Hepatocyte (in vitro differentiated cells): ENCODE results near the gene PLCH2. TPM values are rescaled to one million over a fixed set of nuclear protein-coding genes. Genes with fewer than 3 reads are reported as not detected.

ENCODE experiments used
- DNase-seq: peaks from one replicate; pipeline ENCODE4 v3.0.0-alpha.2; 2016; ENCODE audit warnings: low spot score
- H2AFZ ChIP-seq: fragments of 200-600 bp; sonication (generic); 2 replicates; pipeline ENCODE4 v1.6.0; 2016; ENCODE audit warnings: antibody characterized with exemption, mild to moderate bottlenecking
- H3K27ac ChIP-seq: fragments of 200-600 bp; sonication (generic); 2 replicates; pipeline ENCODE4 v1.5.1; 2016; ENCODE audit warnings: mild to moderate bottlenecking
- H3K27me3 ChIP-seq: fragments of 200-600 bp; sonication (generic); 2 replicates; pipeline ENCODE4 v1.6.1; 2016
- H3K36me3 ChIP-seq: fragments of 200-600 bp; sonication (generic); replicated peaks from 2 replicates; pipeline ENCODE4 v1.5.1; 2016; ENCODE audit warnings: low read depth; ENCODE audit not compliant: insufficient read depth
- H3K4me1 ChIP-seq: fragments of 200-600 bp; sonication (generic); 2 replicates; pipeline ENCODE4 v1.5.1; 2016; ENCODE audit warnings: mild to moderate bottlenecking, moderate library complexity; ENCODE audit not compliant: insufficient read depth
- H3K4me2 ChIP-seq: fragments of 200-600 bp; sonication (generic); 2 replicates; pipeline ENCODE4 v1.6.0; 2016
- H3K4me3 ChIP-seq: fragments of 200-600 bp; sonication (generic); 2 replicates; pipeline ENCODE4 v1.5.1; 2016; ENCODE audit warnings: mild to moderate bottlenecking
- H3K79me2 ChIP-seq: fragments of 200-600 bp; sonication (generic); 2 replicates; pipeline ENCODE4 v1.6.0; 2017; ENCODE audit warnings: mild to moderate bottlenecking
- H3K9me2 ChIP-seq: fragments of 200-600 bp; sonication (generic); replicated peaks from 2 replicates; pipeline ENCODE4 v1.6.0; 2017; ENCODE audit warnings: mild to moderate bottlenecking; ENCODE audit not compliant: insufficient read depth
- H3K9me3 ChIP-seq: fragments of 200-600 bp; sonication (generic); 2 replicates; pipeline ENCODE4 v1.5.1; 2016; ENCODE audit warnings: low read depth, mild to moderate bottlenecking
- H4K20me1 ChIP-seq: fragments of 200-600 bp; sonication (generic); 2 replicates; pipeline ENCODE4 v1.6.0; 2016; ENCODE audit warnings: mild to moderate bottlenecking; ENCODE audit not compliant: insufficient read depth, poor library complexity, severe bottlenecking
- EZH2 ChIP-seq: fragments of 200-600 bp; sonication (generic); IDR thresholded peaks from 2 replicates; pipeline ENCODE4 v1.6.1; 2016; ENCODE audit warnings: antibody characterized with exemption, mild to moderate bottlenecking, borderline replicate concordance
- EZH2phosphoT487 ChIP-seq: fragments of 200-600 bp; sonication (generic); IDR thresholded peaks from one replicate; pipeline ENCODE4 v1.6.1; 2018; ENCODE audit warnings: antibody characterized with exemption, mild to moderate bottlenecking, low read depth, moderate library complexity; ENCODE audit not compliant: unreplicated experiment, severe bottlenecking
- WGBS: methylation state at CpG from one replicate; pipeline ENCODE4 v1.1.6; 2016; ENCODE audit warnings: low lambda C conversion rate; ENCODE audit errors: missing lambda C conversion rate; 5-methylcytosine and 5-hydroxymethylcytosine counted together
- polyA plus RNA-seq: library from polyadenylated mRNA; unstranded; fragments of >200 nt; fragmentation: Nextera tagmentation; extraction: Ambion mirVana; gene quantifications from 2 replicates; pipeline ENCODE4 v1.2.1, GENCODE V29; 2016
- total RNA-seq: library from RNA; depleted of rRNA; stranded (reverse); fragments of >200 nt; gene quantifications from 2 replicates; pipeline ENCODE4 v1.2.3, GENCODE V29; 2014
- TF ChIP-seq, protein P1 (sequence below): fragments of 200-600 bp; sonication (generic); IDR thresholded peaks from 2 replicates; pipeline ENCODE4 v1.5.1; 2016; ENCODE audit warnings: antibody characterized with exemption, mild to moderate bottlenecking; ENCODE audit not compliant: poor library complexity

The PLCH2 gene
- total and polyA plus RNA-seq, 2 experiments from 2014 or later: 1.3 to 3.4 TPM

GRCh38 chr1:2489615-2490014 is 13.5 kb downstream of the PLCH2 start:
- Histone ChIP-seq H3K9me3 (no peaks in the 10 kb centered on the region), H3K4me1 (peaks cover 4% of the 10 kb centered on the region)

DNA sequence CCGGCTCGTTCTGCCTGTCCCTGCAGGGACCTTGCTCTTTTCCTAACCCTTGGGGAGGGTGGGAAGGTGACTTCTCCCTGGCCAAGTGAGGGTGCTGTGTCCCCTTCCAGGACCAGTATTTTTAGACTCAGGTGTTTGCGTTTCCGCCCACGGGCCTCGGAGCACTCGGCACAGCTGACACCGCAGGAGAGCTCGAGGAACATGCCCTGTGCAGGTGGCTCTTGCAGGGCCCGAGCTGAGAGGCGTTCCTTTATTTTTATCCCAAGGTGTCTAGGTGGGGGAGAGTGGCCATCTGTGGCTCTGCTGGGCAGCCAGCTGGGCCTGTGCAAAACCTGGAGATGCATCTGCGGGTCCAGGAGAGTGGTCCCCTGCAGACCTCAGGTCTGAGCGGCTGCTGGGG is 16.0 kb downstream of the PLCH2 start:
- Histone ChIP-seq H3K9me2 (no peaks in the 10 kb centered on the region), H3K36me3 (no peaks in the 10 kb centered on the region), H3K27ac (no peak overlapping the region), H3K9me3 (no peaks in the 10 kb centered on the region), H3K4me2 (no peak overlapping the region), H3K4me3 (no peak overlapping the region), H2AFZ (no peak overlapping the region), H3K4me1 (peaks cover 5% of the 10 kb centered on the region), H3K27me3 (no peaks in the 10 kb centered on the region), H4K20me1 (no peaks in the 10 kb centered on the region), H3K79me2 (no peaks in the 10 kb centered on the region)
- 77% methylated on average over 11 of the region's 13 CpGs for WGBS
- TF ChIP-seq EZH2 (no peak), EZH2phosphoT487 (no peak)
- TF ChIP-seq, protein P1, sequence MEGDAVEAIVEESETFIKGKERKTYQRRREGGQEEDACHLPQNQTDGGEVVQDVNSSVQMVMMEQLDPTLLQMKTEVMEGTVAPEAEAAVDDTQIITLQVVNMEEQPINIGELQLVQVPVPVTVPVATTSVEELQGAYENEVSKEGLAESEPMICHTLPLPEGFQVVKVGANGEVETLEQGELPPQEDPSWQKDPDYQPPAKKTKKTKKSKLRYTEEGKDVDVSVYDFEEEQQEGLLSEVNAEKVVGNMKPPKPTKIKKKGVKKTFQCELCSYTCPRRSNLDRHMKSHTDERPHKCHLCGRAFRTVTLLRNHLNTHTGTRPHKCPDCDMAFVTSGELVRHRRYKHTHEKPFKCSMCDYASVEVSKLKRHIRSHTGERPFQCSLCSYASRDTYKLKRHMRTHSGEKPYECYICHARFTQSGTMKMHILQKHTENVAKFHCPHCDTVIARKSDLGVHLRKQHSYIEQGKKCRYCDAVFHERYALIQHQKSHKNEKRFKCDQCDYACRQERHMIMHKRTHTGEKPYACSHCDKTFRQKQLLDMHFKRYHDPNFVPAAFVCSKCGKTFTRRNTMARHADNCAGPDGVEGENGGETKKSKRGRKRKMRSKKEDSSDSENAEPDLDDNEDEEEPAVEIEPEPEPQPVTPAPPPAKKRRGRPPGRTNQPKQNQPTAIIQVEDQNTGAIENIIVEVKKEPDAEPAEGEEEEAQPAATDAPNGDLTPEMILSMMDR: no peak
- no peak for DNase-seq

More at GRCh38 chr1:2489615-2490014, 13.5 kb downstream of the PLCH2 start:
- no peaks in the 10 kb centered on the region for H3K27me3 ChIP-seq
- no peak overlapping the region for H3K4me2 ChIP-seq
- H3K36me3 ChIP-seq: no peaks in the 10 kb centered on the region
- H3K4me3 ChIP-seq: no peak overlapping the region
- WGBS: 95% methylated on average over 13 of the region's 14 CpGs
- DNase-seq: no peak
- TF ChIP-seq EZH2phosphoT487: no peak
- TF ChIP-seq, protein P1: no peak
- no peak for TF ChIP-seq EZH2
- H3K79me2 ChIP-seq: no peaks in the 10 kb centered on the region
- no peaks in the 10 kb centered on the region for H4K20me1 ChIP-seq
- H3K9me2 ChIP-seq: no peaks in the 10 kb centered on the region
- H3K27ac ChIP-seq: no peak overlapping the region
- H2AFZ ChIP-seq: no peak overlapping the region

DNA sequence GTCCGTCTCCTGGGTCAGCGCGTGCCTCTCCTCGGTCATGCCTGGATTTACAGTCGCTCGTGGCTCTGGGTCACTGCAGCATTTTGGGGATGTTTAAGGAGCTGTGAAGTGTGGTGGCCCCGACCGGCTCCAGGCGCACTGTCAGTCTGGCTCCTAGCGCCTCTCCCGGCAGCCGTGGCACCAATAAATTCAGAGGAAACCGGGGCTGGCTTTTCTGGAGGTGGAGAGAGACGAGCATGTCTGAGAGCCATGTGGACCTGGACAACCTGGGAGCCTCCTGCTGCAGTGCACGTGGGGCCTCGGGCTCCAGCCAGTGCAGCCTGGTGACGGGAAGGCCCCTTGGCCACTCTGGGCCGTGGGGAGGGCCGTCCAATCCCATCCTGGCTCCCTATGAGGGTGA is 17.1 kb downstream of the PLCH2 start:
- Histone ChIP-seq H3K79me2 (no peaks in the 10 kb centered on the region), H3K4me2 (no peak overlapping the region), H3K27ac (no peak overlapping the region), H3K36me3 (no peaks in the 10 kb centered on the region), H3K27me3 (no peaks in the 10 kb centered on the region), H3K9me3 (no peaks in the 10 kb centered on the region), H3K9me2 (no peaks in the 10 kb centered on the region), H3K4me1 (peaks cover 5% of the 10 kb centered on the region), H2AFZ (no peak overlapping the region), H3K4me3 (no peak overlapping the region), H4K20me1 (no peaks in the 10 kb centered on the region)
- TF ChIP-seq EZH2phosphoT487 (no peak), EZH2 (no peak)
- TF ChIP-seq, protein P1: no peak
- no peak for DNase-seq
- 80% methylated on average over 18 of the region's 19 CpGs for WGBS
